Keratinocyte (primary cell): ENCODE results near the gene RPP38. TPM values are rescaled to one million over a fixed set of nuclear protein-coding genes. Genes with fewer than 3 reads are reported as not detected.

Experiments
- DNase-seq: peaks from one replicate; pipeline ENCODE4 v3.0.0-alpha.2; 2011; ENCODE audit warnings: low read depth, missing footprints, low spot score
- FAIRE-seq: peaks from 2 replicates; lab custom pipeline; 2011; peaks lifted over from hg19 to GRCh38; lab: Jason Lieb, UNC
- H2AFZ ChIP-seq: 2 replicates; pipeline ENCODE4 v1.6.0; 2012; ENCODE audit warnings: low read length, control low read depth, inconsistent platforms; ENCODE audit not compliant: control insufficient read depth
- H3K27ac ChIP-seq: 2 replicates; pipeline ENCODE4 v1.5.1; 2011; ENCODE audit warnings: low read length; ENCODE audit not compliant: control insufficient read depth, insufficient read depth
- H3K27me3 ChIP-seq: 3 replicates; pipeline ENCODE4 v1.6.0; 2011; ENCODE audit warnings: low read length; ENCODE audit not compliant: control insufficient read depth, insufficient read depth; ENCODE audit errors: extremely low read depth
- H3K36me3 ChIP-seq, 2 experiments: 2 replicates in 1 of 2; 3 replicates in 1 of 2; pipeline ENCODE4 v1.5.1; 2011; ENCODE audit warnings: low read length in 2 of 2, mild to moderate bottlenecking in 1 of 2; ENCODE audit not compliant: control insufficient read depth in 2 of 2, insufficient read depth in 2 of 2; ENCODE audit errors: extremely low read depth in 1 of 2
- H3K4me1 ChIP-seq: 3 replicates; pipeline ENCODE4 v1.5.1; 2011; ENCODE audit warnings: low read length; ENCODE audit not compliant: control insufficient read depth, insufficient read depth; ENCODE audit errors: extremely low read depth
- H3K4me2 ChIP-seq: 3 replicates; pipeline ENCODE4 v1.6.0; 2011; ENCODE audit warnings: low read depth, low read length; ENCODE audit not compliant: control insufficient read depth, insufficient read depth; ENCODE audit errors: extremely low read depth
- H3K4me3 ChIP-seq, 3 experiments: fragments of 200-600 bp in 1 of 3; sonication (generic) in 1 of 3; 2 replicates in 2 of 3; 3 replicates in 1 of 3; pipeline ENCODE4 v1.5.1; 2011 to 2016; ENCODE audit warnings: low read length in 3 of 3, mild to moderate bottlenecking in 3 of 3, control low read depth in 2 of 3, inconsistent platforms in 1 of 3, low read depth in 1 of 3, mixed read lengths in 1 of 3, mixed run types in 1 of 3, moderate library complexity in 1 of 3; ENCODE audit not compliant: control insufficient read depth in 2 of 3, insufficient read depth in 2 of 3; ENCODE audit errors: extremely low read depth in 1 of 3
- H3K79me2 ChIP-seq: 2 replicates; pipeline ENCODE4 v1.6.0; 2012; ENCODE audit warnings: low read length; ENCODE audit not compliant: control insufficient read depth, insufficient read depth
- H3K9ac ChIP-seq: 3 replicates; pipeline ENCODE4 v1.6.0; 2011; ENCODE audit warnings: low read length; ENCODE audit not compliant: control insufficient read depth, insufficient read depth; ENCODE audit errors: extremely low read depth
- H3K9me1 ChIP-seq: 3 replicates; pipeline ENCODE4 v1.6.0; 2011; ENCODE audit warnings: low read length; ENCODE audit not compliant: control insufficient read depth, insufficient read depth; ENCODE audit errors: extremely low read depth
- H3K9me3 ChIP-seq: 2 replicates; pipeline ENCODE4 v1.5.1; 2012; ENCODE audit warnings: low read depth, low read length; ENCODE audit not compliant: control insufficient read depth
- H4K20me1 ChIP-seq: 3 replicates; pipeline ENCODE4 v1.6.0; 2011; ENCODE audit warnings: low read length; ENCODE audit not compliant: control insufficient read depth, insufficient read depth; ENCODE audit errors: extremely low read depth
- EZH2 ChIP-seq: IDR thresholded peaks from one replicate; pipeline ENCODE4 v1.6.1; 2012; ENCODE audit warnings: inconsistent platforms, mild to moderate bottlenecking, low read length, moderate library complexity
- dilution Hi-C: fragments of 300-500 bp; cut with MboI; formaldehyde crosslinking; loops from one replicate; pipeline ENCODE4 v1.7.0; 2020; ENCODE audit warnings: low sequenced_read_pairs; ENCODE audit not compliant: extremely low pct_ligation_motif_present
- polyA plus RNA-seq, 5 experiments: library from polyadenylated mRNA; depleted of rRNA in 3 of 5; stranded (reverse) in 3 of 5; stranded (forward) in 1 of 5; unstranded in 1 of 5; fragments of >200 nt; gene quantifications; 1 replicate in 1 of 5; 2 replicates in 3 of 5; 3 replicates in 1 of 5; pipeline versions ENCODE4 v1.2.1 to v1.2.3, GENCODE V29; 2011 to 2012; ENCODE audit warnings: missing spikeins in 2 of 5, low read depth in 1 of 5, low replicate concordance in 1 of 5
- TF ChIP-seq, protein P1 (sequence below), 3 experiments: IDR thresholded peaks in 1 of 3; conservative IDR thresholded peaks in 1 of 3; optimal IDR thresholded peaks in 1 of 3; 2 replicates in 2 of 3; 3 replicates in 1 of 3; pipeline versions ENCODE3 to v1.5.1; 2011; ENCODE audit warnings: low read length in 3 of 3, mild to moderate bottlenecking in 3 of 3, moderate library complexity in 2 of 3, control low read depth in 1 of 3, inconsistent platforms in 1 of 3; ENCODE audit not compliant: insufficient read depth in 2 of 3; ENCODE audit errors: extremely low read depth in 1 of 3

The RPP38 gene
- polyA plus RNA-seq, 1 donor (not counting 4 experiments of a cell fraction or from before 2014, with no cell fraction given): 32.4 TPM

DNA sequence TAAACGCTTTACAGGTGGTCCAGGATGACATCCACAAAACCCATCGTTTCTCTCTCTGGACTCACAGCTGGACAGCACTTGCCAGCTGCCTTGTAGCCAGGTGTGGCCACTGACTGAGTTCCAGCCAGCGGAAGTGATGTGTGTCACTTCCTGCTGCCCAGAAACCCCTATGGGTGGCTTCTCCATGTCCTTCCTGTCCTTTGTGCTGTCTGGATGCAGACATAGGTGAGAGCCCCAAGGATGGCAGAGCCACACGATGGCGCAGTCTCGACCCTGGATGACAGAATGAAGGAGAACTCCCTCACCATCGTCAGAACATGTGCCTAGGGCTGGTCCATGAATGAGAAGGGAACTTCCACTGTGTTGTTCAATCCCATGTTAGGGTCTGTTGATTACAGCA lies 49.2 kb downstream of the RPP38 start:
- H3K9ac ChIP-seq: no peak overlapping the region
- H3K4me3 ChIP-seq: no peak overlapping the region
- no peaks in the 10 kb centered on the region for H4K20me1 ChIP-seq
- no peak overlapping the region for H2AFZ ChIP-seq
- no peak overlapping the region for H3K27ac ChIP-seq
- H3K9me1 ChIP-seq: no peaks in the 10 kb centered on the region
- no peak for TF ChIP-seq EZH2
- TF ChIP-seq, protein P1, sequence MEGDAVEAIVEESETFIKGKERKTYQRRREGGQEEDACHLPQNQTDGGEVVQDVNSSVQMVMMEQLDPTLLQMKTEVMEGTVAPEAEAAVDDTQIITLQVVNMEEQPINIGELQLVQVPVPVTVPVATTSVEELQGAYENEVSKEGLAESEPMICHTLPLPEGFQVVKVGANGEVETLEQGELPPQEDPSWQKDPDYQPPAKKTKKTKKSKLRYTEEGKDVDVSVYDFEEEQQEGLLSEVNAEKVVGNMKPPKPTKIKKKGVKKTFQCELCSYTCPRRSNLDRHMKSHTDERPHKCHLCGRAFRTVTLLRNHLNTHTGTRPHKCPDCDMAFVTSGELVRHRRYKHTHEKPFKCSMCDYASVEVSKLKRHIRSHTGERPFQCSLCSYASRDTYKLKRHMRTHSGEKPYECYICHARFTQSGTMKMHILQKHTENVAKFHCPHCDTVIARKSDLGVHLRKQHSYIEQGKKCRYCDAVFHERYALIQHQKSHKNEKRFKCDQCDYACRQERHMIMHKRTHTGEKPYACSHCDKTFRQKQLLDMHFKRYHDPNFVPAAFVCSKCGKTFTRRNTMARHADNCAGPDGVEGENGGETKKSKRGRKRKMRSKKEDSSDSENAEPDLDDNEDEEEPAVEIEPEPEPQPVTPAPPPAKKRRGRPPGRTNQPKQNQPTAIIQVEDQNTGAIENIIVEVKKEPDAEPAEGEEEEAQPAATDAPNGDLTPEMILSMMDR (optimal IDR thresholded peaks at IDR 0.05 in 1 of 3, IDR thresholded peaks at IDR 0.05 in 1 of 3, conservative IDR thresholded peaks at IDR 0.05 in 1 of 3; ENCODE audit: extremely low read depth in 1 of 3, insufficient read depth in 2 of 3, low read length in 3 of 3): no peak
- no peaks in the 10 kb centered on the region for H3K9me3 ChIP-seq
- DNase-seq: no peak
- H3K27me3 ChIP-seq: no peaks in the 10 kb centered on the region
- H3K4me1 ChIP-seq: no peaks in the 10 kb centered on the region
- dilution Hi-C loops: no loop called here
- FAIRE-seq: no peak
- H3K79me2 ChIP-seq: peaks cover 55% of the 10 kb centered on the region
- H3K36me3 ChIP-seq: no peaks in the 10 kb centered on the region
- H3K4me2 ChIP-seq: no peak overlapping the region

DNA sequence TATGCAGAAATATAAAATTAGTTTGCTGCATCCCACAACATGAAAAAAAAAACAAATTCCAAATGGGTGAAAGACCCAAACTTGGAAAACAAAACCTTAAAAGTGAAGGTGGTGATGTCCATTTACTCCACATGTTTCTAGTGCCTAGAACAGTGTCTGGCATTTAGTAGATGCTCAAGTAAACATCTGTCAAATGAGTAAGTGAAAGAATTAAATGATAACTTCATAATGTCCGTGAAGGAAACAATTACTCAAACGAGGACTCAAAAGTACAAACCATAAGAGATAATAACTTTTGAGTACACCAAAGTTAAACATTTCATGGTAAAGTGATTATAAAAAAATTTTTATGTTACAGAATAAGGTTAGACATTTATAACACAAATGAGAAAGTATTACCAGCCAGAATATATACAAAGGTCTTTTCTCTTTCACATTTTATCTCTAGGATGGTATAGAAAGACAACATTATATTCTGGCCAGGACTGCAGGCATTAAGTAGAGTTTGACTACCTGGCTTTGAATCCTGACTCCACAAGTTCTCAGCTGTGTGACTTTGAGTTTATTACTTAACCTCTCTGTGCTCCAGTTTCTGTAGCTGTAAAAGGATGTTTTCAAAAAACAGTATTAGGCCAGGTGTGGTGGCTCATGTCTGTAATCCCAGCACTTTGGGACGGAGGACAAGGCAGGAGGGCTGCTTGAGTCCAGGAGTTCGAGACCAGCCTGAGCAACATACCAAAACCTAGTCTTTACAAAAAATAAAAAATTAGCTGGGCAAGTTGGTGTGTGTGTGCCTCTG lies 50.6 kb downstream of the RPP38 start:
- dilution Hi-C loops: no loop called here

More for the DNA sequence above, 50.6 kb downstream of the RPP38 start:
- Histone ChIP-seq H3K27ac (no peak overlapping the region), H3K9me1 (no peaks in the 10 kb centered on the region), H4K20me1 (no peaks in the 10 kb centered on the region), H3K4me1 (no peaks in the 10 kb centered on the region), H3K4me3 (no peak overlapping the region), H3K9ac (no peak overlapping the region), H3K9me3 (no peaks in the 10 kb centered on the region), H3K79me2 (peaks cover 57% of the 10 kb centered on the region), H3K36me3 (no peaks in the 10 kb centered on the region), H3K4me2 (no peak overlapping the region), H2AFZ (no peak overlapping the region), H3K27me3 (no peaks in the 10 kb centered on the region)
- DNase-seq (no peak), FAIRE-seq (no peak)
- TF ChIP-seq EZH2: no peak
- TF ChIP-seq, protein P1 (optimal IDR thresholded peaks at IDR 0.05 in 1 of 3, IDR thresholded peaks at IDR 0.05 in 1 of 3, conservative IDR thresholded peaks at IDR 0.05 in 1 of 3; ENCODE audit: extremely low read depth in 1 of 3, insufficient read depth in 2 of 3, low read length in 3 of 3): no peak
